H9 (cell line): ENCODE measurements around the gene CTDNEP1. TPM values are rescaled to one million over a fixed set of nuclear protein-coding genes. Genes with fewer than 3 reads are reported as not detected.

Experiments
- DNase-seq: peaks from one replicate; pipeline ENCODE4 v3.0.0-alpha.2; 2017
- H2AFZ ChIP-seq: one replicate; pipeline ENCODE4 v1.6.1; 2013; ENCODE audit warnings: mild to moderate bottlenecking, low read length, control low read depth, moderate library complexity
- H2AK5ac ChIP-seq: 2 replicates; pipeline ENCODE4 v1.6.1; 2013; ENCODE audit warnings: low read length, control low read depth, mixed read lengths; ENCODE audit not compliant: insufficient read length
- H2BK120ac ChIP-seq: one replicate; pipeline ENCODE4 v1.6.1; 2013; ENCODE audit warnings: low read depth, mild to moderate bottlenecking, low read length, control low read depth, inconsistent platforms; ENCODE audit not compliant: poor library complexity, severe bottlenecking
- H2BK12ac ChIP-seq: 2 replicates; pipeline ENCODE4 v1.6.1; 2013; ENCODE audit warnings: low read length, control low read depth, mixed read lengths, low read depth; ENCODE audit not compliant: insufficient read length
- H2BK15ac ChIP-seq: 2 replicates; pipeline ENCODE4 v1.6.1; 2013; ENCODE audit warnings: low read depth, low read length, control low read depth
- H2BK20ac ChIP-seq: one replicate; pipeline ENCODE4 v1.6.1; 2013; ENCODE audit warnings: low read depth, mild to moderate bottlenecking, low read length, control low read depth, inconsistent platforms; ENCODE audit not compliant: poor library complexity, severe bottlenecking
- H2BK5ac ChIP-seq: 2 replicates; pipeline ENCODE4 v1.6.1; 2013; ENCODE audit warnings: low read length, control low read depth, mixed read lengths; ENCODE audit not compliant: insufficient read length
- H3K14ac ChIP-seq: 2 replicates; pipeline ENCODE4 v1.6.1; 2013; ENCODE audit warnings: low read length, control low read depth; ENCODE audit not compliant: insufficient read depth
- H3K18ac ChIP-seq: 2 replicates; pipeline ENCODE4 v1.6.1; 2013; ENCODE audit warnings: low read depth, mild to moderate bottlenecking, mixed read lengths, low read length, control low read depth; ENCODE audit not compliant: insufficient read length
- H3K23ac ChIP-seq: 2 replicates; pipeline ENCODE4 v1.6.1; 2013; ENCODE audit warnings: low read length, control low read depth, mixed read lengths, low read depth; ENCODE audit not compliant: insufficient read length
- H3K23me2 ChIP-seq: 2 replicates; pipeline ENCODE4 v1.6.1; 2013; ENCODE audit warnings: low read depth, mild to moderate bottlenecking, mixed read lengths, low read length, control low read depth; ENCODE audit not compliant: insufficient read length, poor library complexity, severe bottlenecking
- H3K27ac ChIP-seq: 2 replicates; pipeline ENCODE4 v1.5.1; 2013; ENCODE audit warnings: low read length, control low read depth, mixed read lengths, low read depth; ENCODE audit not compliant: insufficient read length
- H3K27me3 ChIP-seq: 2 replicates; pipeline ENCODE4 v1.6.1; 2013; ENCODE audit warnings: low read length, control low read depth, inconsistent platforms; ENCODE audit not compliant: insufficient read depth
- H3K4ac ChIP-seq: 2 replicates; pipeline ENCODE4 v1.6.1; 2013; ENCODE audit warnings: low read depth, mild to moderate bottlenecking, control low read depth, inconsistent platforms, low read length, moderate library complexity
- H3K4me1 ChIP-seq: 2 replicates; pipeline ENCODE4 v1.6.1; 2013; ENCODE audit warnings: low read length, control low read depth, inconsistent platforms; ENCODE audit not compliant: insufficient read depth
- H3K4me2 ChIP-seq: 2 replicates; pipeline ENCODE4 v1.6.1; 2013; ENCODE audit warnings: low read length, control low read depth, mixed read lengths; ENCODE audit not compliant: insufficient read length, insufficient read depth
- H3K56ac ChIP-seq: 2 replicates; pipeline ENCODE4 v1.6.1; 2013; ENCODE audit warnings: low read depth, mild to moderate bottlenecking, mixed read lengths, low read length, control low read depth; ENCODE audit not compliant: insufficient read length
- H3K79me1 ChIP-seq: 2 replicates; pipeline ENCODE4 v1.6.1; 2013; ENCODE audit warnings: low read depth, mild to moderate bottlenecking, moderate library complexity, low read length, control low read depth, inconsistent platforms; ENCODE audit not compliant: insufficient read depth, poor library complexity, severe bottlenecking
- H3K79me2 ChIP-seq: 2 replicates; pipeline ENCODE4 v1.6.1; 2013; ENCODE audit warnings: low read length, control low read depth, inconsistent platforms; ENCODE audit not compliant: insufficient read depth
- H3K9ac ChIP-seq: 2 replicates; pipeline ENCODE4 v1.6.1; 2013; ENCODE audit warnings: low read length, control low read depth, mixed read lengths; ENCODE audit not compliant: insufficient read length; ENCODE audit errors: extremely low read depth
- H3K9me3 ChIP-seq: one replicate; pipeline ENCODE4 v1.6.1; 2013; ENCODE audit warnings: low read depth, low read length, inconsistent platforms; ENCODE audit not compliant: control insufficient read depth
- H3T11ph ChIP-seq: one replicate; pipeline ENCODE4 v1.6.1; 2013; ENCODE audit warnings: mild to moderate bottlenecking, low read length, control low read depth, inconsistent platforms
- H4K20me1 ChIP-seq: one replicate; pipeline ENCODE4 v1.6.1; 2013; ENCODE audit not compliant: control insufficient read depth, insufficient read length, insufficient read depth
- H4K5ac ChIP-seq: 2 replicates; pipeline ENCODE4 v1.6.1; 2013; ENCODE audit warnings: low read depth, mild to moderate bottlenecking, mixed read lengths, low read length, control low read depth; ENCODE audit not compliant: insufficient read length
- H4K8ac ChIP-seq: replicated peaks from 2 replicates; pipeline ENCODE4 v1.6.1; 2013; ENCODE audit warnings: low read length, control low read depth, mixed read lengths, low read depth; ENCODE audit not compliant: insufficient read length
- H4K91ac ChIP-seq: 2 replicates; pipeline ENCODE4 v1.6.1; 2013; ENCODE audit warnings: low read depth, mild to moderate bottlenecking, moderate library complexity, mixed read lengths, low read length, control low read depth; ENCODE audit not compliant: insufficient read length
- H3K27ac Mint-ChIP-seq, 3 experiments: 2 replicates in 2 of 3; 3 replicates in 1 of 3; pipeline ENCODE4 v1.8.0; 2020 to 2021; ENCODE audit warnings: mixed read lengths in 3 of 3, mild to moderate bottlenecking in 1 of 3, moderate library complexity in 1 of 3
- H3K27me3 Mint-ChIP-seq: 2 replicates; pipeline ENCODE4 v1.8.0; 2021; ENCODE audit warnings: low read depth, mild to moderate bottlenecking, moderate library complexity, mixed read lengths
- H3K36me3 Mint-ChIP-seq, 3 experiments: 2 replicates in 2 of 3; 3 replicates in 1 of 3; pipeline ENCODE4 v1.8.0; 2020 to 2021; ENCODE audit warnings: low read depth in 3 of 3, mixed read lengths in 3 of 3; ENCODE audit not compliant: insufficient read depth in 1 of 3
- H3K4me1 Mint-ChIP-seq, 2 experiments: 2 replicates each; pipeline ENCODE4 v1.8.0; 2020; ENCODE audit warnings: mixed read lengths in 2 of 2
- H3K4me3 Mint-ChIP-seq, 2 experiments: 2 replicates in 1 of 2; 3 replicates in 1 of 2; pipeline ENCODE4 v1.8.0; 2020 to 2021; ENCODE audit warnings: mild to moderate bottlenecking in 2 of 2, mixed read lengths in 2 of 2, moderate library complexity in 1 of 2
- H3K9me3 Mint-ChIP-seq, 2 experiments: 2 replicates in 1 of 2; 3 replicates in 1 of 2; pipeline ENCODE4 v1.8.0; 2020; ENCODE audit warnings: mild to moderate bottlenecking in 2 of 2, mixed read lengths in 2 of 2, moderate library complexity in 1 of 2
- WGBS: extraction: QIAGEN DNeasy Blood & Tissue Kit; methylation state at CpG from one replicate; pipeline ENCODE4 v1.1.7; 2013; ENCODE audit warnings: missing lambda C conversion rate, low lambda C conversion rate, mixed read lengths; ENCODE audit not compliant: insufficient read length; ENCODE audit errors: extremely low coverage; 5-methylcytosine and 5-hydroxymethylcytosine counted together
- total RNA-seq: library from RNA; stranded (reverse); gene quantifications from 2 replicates; pipeline ENCODE4 v1.2.1, GENCODE V29; 2021
- TF ChIP-seq, protein P1 (sequence below): fragments of 200-600 bp; sonication (generic); conservative IDR thresholded peaks from 3 replicates; pipeline ENCODE4 v1.8.0; 2021; ENCODE audit warnings: antibody characterized with exemption, mild to moderate bottlenecking

The CTDNEP1 gene
- total RNA-seq, 1 experiment from 2014 or later: 134 TPM

DNA sequence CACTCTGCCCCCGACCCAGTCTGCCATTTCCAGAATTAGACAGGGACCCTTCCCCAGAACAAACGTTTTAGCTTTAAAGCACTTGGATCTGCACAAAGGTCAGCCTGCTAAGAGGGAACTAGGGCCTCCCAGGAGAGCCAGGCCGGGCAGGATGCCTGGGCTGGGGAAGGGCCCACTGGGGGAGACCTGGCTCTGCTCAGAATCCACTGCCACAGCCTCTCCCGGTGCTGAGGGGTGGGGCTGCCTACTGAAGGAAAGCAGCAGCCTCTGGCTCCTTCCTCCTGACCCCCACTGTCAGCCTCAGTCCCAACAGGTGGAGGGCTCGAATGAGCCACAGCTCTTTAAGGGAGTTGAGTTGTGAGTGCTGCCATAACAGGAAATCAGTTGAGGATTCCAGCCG is 41.2 kb upstream of the CTDNEP1 start:
- Histone ChIP-seq H2BK5ac (no peak overlapping the region), H3K4me2 (no peak overlapping the region), H3K27me3 (peaks cover 2% of the 10 kb centered on the region), H3K9me3 (no peaks in the 10 kb centered on the region), H3K27ac (no peak overlapping the region), H3K4me1 (peaks cover 4% of the 10 kb centered on the region; the same call in 1 of the 2 replicates), H2AFZ (no peak overlapping the region), H4K91ac (no peak overlapping the region), H3K23me2 (peaks cover 4% of the 10 kb centered on the region), H3K9ac (no peak overlapping the region), H3K18ac (no peak overlapping the region), H4K20me1 (no peaks in the 10 kb centered on the region), H2BK20ac (no peak overlapping the region), H3K56ac (no peak overlapping the region), H2BK15ac (no peak overlapping the region), H4K5ac (no peak overlapping the region), H3T11ph (no peak overlapping the region), H4K8ac (no peak overlapping the region), H2AK5ac (no peak overlapping the region), H2BK120ac (no peak overlapping the region), H2BK12ac (no peak overlapping the region), H3K14ac (no peak overlapping the region), H3K4ac (no peak overlapping the region), H3K79me1 (no peaks in the 10 kb centered on the region), H3K79me2 (no peaks in the 10 kb centered on the region), H3K23ac (no peak overlapping the region)
- WGBS: no CpG with 5 or more reads among the region's 6 CpGs
- Mint-ChIP-seq H3K27me3 (peaks cover 56% of the 10 kb centered on the region), H3K4me3 (peak overlapping the region in 1 of 2 experiments; percentile 38; a peak in 1 of 5 replicates), H3K27ac (no peak overlapping the region), H3K4me1 (peaks cover 14 to 31% of the 10 kb centered on the region in 2 experiments), H3K9me3 (peaks cover 3% of the 10 kb centered on the region in 2 experiments; a peak in 3 of 5 replicates), H3K36me3 (peaks cover 0 to 4% (median 3%) of the 10 kb centered on the region in 3 experiments; a peak in 3 of 7 replicates)
- TF ChIP-seq, protein P1, sequence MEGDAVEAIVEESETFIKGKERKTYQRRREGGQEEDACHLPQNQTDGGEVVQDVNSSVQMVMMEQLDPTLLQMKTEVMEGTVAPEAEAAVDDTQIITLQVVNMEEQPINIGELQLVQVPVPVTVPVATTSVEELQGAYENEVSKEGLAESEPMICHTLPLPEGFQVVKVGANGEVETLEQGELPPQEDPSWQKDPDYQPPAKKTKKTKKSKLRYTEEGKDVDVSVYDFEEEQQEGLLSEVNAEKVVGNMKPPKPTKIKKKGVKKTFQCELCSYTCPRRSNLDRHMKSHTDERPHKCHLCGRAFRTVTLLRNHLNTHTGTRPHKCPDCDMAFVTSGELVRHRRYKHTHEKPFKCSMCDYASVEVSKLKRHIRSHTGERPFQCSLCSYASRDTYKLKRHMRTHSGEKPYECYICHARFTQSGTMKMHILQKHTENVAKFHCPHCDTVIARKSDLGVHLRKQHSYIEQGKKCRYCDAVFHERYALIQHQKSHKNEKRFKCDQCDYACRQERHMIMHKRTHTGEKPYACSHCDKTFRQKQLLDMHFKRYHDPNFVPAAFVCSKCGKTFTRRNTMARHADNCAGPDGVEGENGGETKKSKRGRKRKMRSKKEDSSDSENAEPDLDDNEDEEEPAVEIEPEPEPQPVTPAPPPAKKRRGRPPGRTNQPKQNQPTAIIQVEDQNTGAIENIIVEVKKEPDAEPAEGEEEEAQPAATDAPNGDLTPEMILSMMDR: no peak
- no peak for DNase-seq
